HG03064 (cell line): ENCODE data around the gene ABHD4.
A peak's percentile ranks its signal among the peaks of the same experiment; 100 is the strongest.
"Not testable (repeated sequence)": the region's sequence is repeated elsewhere in the genome, so short reads cannot be mapped to it uniquely, and the experiment has no call there.

Source experiments
- ATAC-seq: cut with Tn5 transposase; IDR thresholded peaks from one replicate; pipeline ENCODE4 v1.9.1; 2021; ENCODE audit warnings: low read depth; ENCODE audit not compliant: unreplicated experiment

Gene ABHD4

GRCh38 chr14:22598099-22598895 is at the start of gene ABHD4:
TSS of gene ABHD4 (plus strand) at chr14:22598300. CDS start at chr14:22598307, 7 bp downstream.
- ATAC-seq, result peak; percentile 80

- no peak for ATAC-seq
Observed at GRCh38 chr14:22549324-22549962, 48.7 kb upstream of the ABHD4 start.

GRCh38 chr14:22549981-22550673 is 48.0 kb upstream of the ABHD4 start:
- ATAC-seq, result peak; percentile 40

GRCh38 chr14:22551605-22551997 is 46.5 kb upstream of the ABHD4 start:
- no peak for ATAC-seq

GRCh38 chr14:22552001-22552826 is 45.9 kb upstream of the ABHD4 start:
- ATAC-seq, result no peak

GRCh38 chr14:22552827-22553076 is 45.3 kb upstream of the ABHD4 start:
- no peak for ATAC-seq

GRCh38 chr14:22553445-22553844 is 44.7 kb upstream of the ABHD4 start:
- ATAC-seq, result no peak

GRCh38 chr14:22553861-22554497 is 44.1 kb upstream of the ABHD4 start:
- not testable (repeated sequence) for ATAC-seq

- ATAC-seq, result no peak
Observed at GRCh38 chr14:22554498-22555383, 43.4 kb upstream of the ABHD4 start.

GRCh38 chr14:22555384-22556011 is 42.6 kb upstream of the ABHD4 start:
- ATAC-seq, result peak; percentile 5

GRCh38 chr14:22556021-22556989 is 41.8 kb upstream of the ABHD4 start:
- peak; percentile 51 for ATAC-seq

- ATAC-seq, result peak; percentile 29
Observed at GRCh38 chr14:22556990-22557623, 41.0 kb upstream of the ABHD4 start.

- ATAC-seq, result no peak
Observed at GRCh38 chr14:22557846-22558220, 40.3 kb upstream of the ABHD4 start.

- no peak for ATAC-seq
Observed at GRCh38 chr14:22558221-22558913, 39.7 kb upstream of the ABHD4 start.

GRCh38 chr14:22559041-22559440 is 39.1 kb upstream of the ABHD4 start:
- no peak for ATAC-seq

- no peak for ATAC-seq
Observed at GRCh38 chr14:22560662-22561365, 37.3 kb upstream of the ABHD4 start.
